CD4-positive, alpha-beta T cell (primary cell): ENCODE results near the gene HBS1L. TPM values are rescaled to one million over a fixed set of nuclear protein-coding genes. Genes with fewer than 3 reads are reported as not detected.

ENCODE experiments used
- ATAC-seq: fragments of 200-7000 bp; cut with Tn5 transposase; one replicate; pipeline ENCODE4 v1.10.0; 2022; ENCODE audit warnings: mild to moderate bottlenecking; ENCODE audit not compliant: poor library complexity
- CTCF ChIA-PET: fragments of 350-600 bp; sonication (Branson Sonifier 250); formaldehyde crosslinking; loops from one replicate; lab custom pipeline; 2021; ENCODE audit warnings: antibody characterized with exemption, inconsistent platforms; lab: Charles Lee
- POLR2A ChIA-PET: fragments of 350-600 bp; sonication (Branson Sonifier 250); formaldehyde crosslinking; loops from one replicate; lab custom pipeline; 2021; ENCODE audit warnings: antibody characterized with exemption, inconsistent platforms; lab: Charles Lee
- DNase-seq, 14 experiments: peaks; one replicate each; pipeline ENCODE4 v3.0.0-alpha.2; 2013 to 2020; ENCODE audit warnings: mixed read lengths in 2 of 14
- H3K27ac ChIP-seq, 2 donors: one replicate each; pipeline versions ENCODE4 v1.5.1 to v1.7.0; 2013; ENCODE audit warnings: low read length in 2 of 2, low read depth in 1 of 2, mild to moderate bottlenecking in 1 of 2
- H3K27me3 ChIP-seq, 2 experiments: 1 replicate in 1 of 2; 2 replicates in 1 of 2; pipeline versions ENCODE4 v1.6.1 to v1.7.0; 2013; ENCODE audit warnings: low read length in 2 of 2, control low read depth in 1 of 2, mild to moderate bottlenecking in 1 of 2, moderate library complexity in 1 of 2; ENCODE audit not compliant: insufficient read depth in 2 of 2, control insufficient read depth in 1 of 2
- H3K36me3 ChIP-seq: one replicate; pipeline ENCODE4 v1.6.1; 2013; ENCODE audit warnings: low read length, control low read depth; ENCODE audit not compliant: insufficient read depth
- H3K4me1 ChIP-seq: one replicate; pipeline ENCODE4 v1.6.1; 2013; ENCODE audit warnings: low read length, control low read depth; ENCODE audit not compliant: insufficient read depth
- H3K4me3 ChIP-seq: one replicate; pipeline ENCODE4 v1.5.1; 2013; ENCODE audit warnings: mild to moderate bottlenecking, low read length, moderate library complexity
- H3K9me3 ChIP-seq, 2 experiments: 1 replicate in 1 of 2; 2 replicates in 1 of 2; pipeline versions ENCODE4 v1.6.1 to v1.7.0; 2013; ENCODE audit warnings: low read length in 2 of 2, mild to moderate bottlenecking in 2 of 2, control low read depth in 1 of 2, moderate library complexity in 1 of 2; ENCODE audit not compliant: control insufficient read depth in 1 of 2, insufficient read depth in 1 of 2
- H3K27ac Mint-ChIP-seq: one replicate; pipeline ENCODE4 v1.8.0; 2020; ENCODE audit warnings: mixed read lengths
- H3K27me3 Mint-ChIP-seq: one replicate; pipeline ENCODE4 v1.8.0; 2021; ENCODE audit warnings: mixed read lengths
- H3K36me3 Mint-ChIP-seq: one replicate; pipeline ENCODE4 v1.8.0; 2021; ENCODE audit warnings: low read depth, mixed read lengths
- H3K4me1 Mint-ChIP-seq: one replicate; pipeline ENCODE4 v1.8.0; 2021; ENCODE audit warnings: low read depth, mixed read lengths
- H3K4me3 Mint-ChIP-seq: one replicate; pipeline ENCODE4 v1.8.0; 2020; ENCODE audit warnings: mild to moderate bottlenecking, mixed read lengths
- H3K9me3 Mint-ChIP-seq: one replicate; pipeline ENCODE4 v1.8.0; 2020; ENCODE audit warnings: mixed read lengths
- CTCF ChIP-seq: fragments of 200-600 bp; IDR thresholded peaks from one replicate; pipeline ENCODE4 v1.8.0; 2022; ENCODE audit warnings: antibody characterized with exemption, mild to moderate bottlenecking
- intact Hi-C, 2 experiments: fragments of 100-400 bp; cut with DNase I in 1 of 2; cut with micrococcal nuclease in 1 of 2; formaldehyde crosslinking; loops; one replicate each; pipeline versions ENCODE4 v1.15.1 to v1.9.0; 2023 to 2025; cut with DNase I, micrococcal nuclease
- total RNA-seq, 174 experiments: library from RNA in 2 of 174; stranded (reverse) in 2 of 174; gene quantifications; one replicate each; pipeline ENCODE4 v1.2.3 and lab custom pipeline; 2021 to 2026

The HBS1L gene
- total RNA-seq, 2 experiments from 2014 or later: 106 to 117 TPM

- Histone ChIP-seq H3K27ac (no peak overlapping the region), H3K9me3 (peaks cover 9 to 15% of the 10 kb centered on the region in 2 experiments), H3K36me3 (no peaks in the 10 kb centered on the region), H3K4me1 (peaks cover 25% of the 10 kb centered on the region), H3K27me3 (no peaks in the 10 kb centered on the region), H3K4me3 (no peak overlapping the region)
- Mint-ChIP-seq H3K9me3 (peaks cover 9% of the 10 kb centered on the region), H3K36me3 (peaks cover 28% of the 10 kb centered on the region), H3K4me3 (peak overlapping the region; percentile 5), H3K4me1 (peaks cover 51% of the 10 kb centered on the region), H3K27me3 (no peaks in the 10 kb centered on the region), H3K27ac (peak overlapping the region; percentile 8)
- intact Hi-C loops: no loop called here
- ChIA-PET CTCF (interaction anchor here (0.7 to 4.7 kb wide), 4 partner anchors 15 to 100 kb away, joined by 3 to 20 read pairs (median 3); no protein-coding TSS in a partner anchor), POLR2A (interaction anchor here (0.6 to 5.6 kb wide), 5 partner anchors 10 to 99 kb away, joined by 4 to 57 read pairs (median 21); partner anchors contain the start of gene HBS1L)
- no peak for ATAC-seq
- no peak for DNase-seq
- no peak for TF ChIP-seq CTCF
Measured at GRCh38 chr6:135084001-135084915, 29.6 kb upstream of the HBS1L start.

GRCh38 chr6:135081966-135082365 is 27.3 kb upstream of the HBS1L start:
- no peak overlapping the region for H3K27ac Mint-ChIP-seq
- no peak overlapping the region for H3K4me3 ChIP-seq
- ATAC-seq: no peak
- no peaks in the 10 kb centered on the region for H3K27me3 Mint-ChIP-seq
- no peak overlapping the region for H3K27ac ChIP-seq
- H3K27me3 ChIP-seq: no peaks in the 10 kb centered on the region
- peaks cover 9 to 15% of the 10 kb centered on the region in 2 experiments for H3K9me3 ChIP-seq
- intact Hi-C loops: loop anchor here in 1 of 2 experiments (2.0 kb wide), 1 partner anchor 25 kb away; no protein-coding TSS in a partner anchor
- no peak for DNase-seq
- no peak overlapping the region for H3K4me3 Mint-ChIP-seq
- no peak for TF ChIP-seq CTCF
- peaks cover 9% of the 10 kb centered on the region for H3K9me3 Mint-ChIP-seq
- ChIA-PET CTCF (no interaction called here), POLR2A (no interaction called here)
- H3K36me3 ChIP-seq: no peaks in the 10 kb centered on the region
- H3K4me1 ChIP-seq: peaks cover 6% of the 10 kb centered on the region
- peaks cover 28% of the 10 kb centered on the region for H3K4me1 Mint-ChIP-seq
- H3K36me3 Mint-ChIP-seq: peaks cover 28% of the 10 kb centered on the region

- Histone ChIP-seq H3K4me3 (no peak overlapping the region), H3K9me3 (no peaks in the 10 kb centered on the region), H3K27me3 (no peaks in the 10 kb centered on the region), H3K4me1 (no peaks in the 10 kb centered on the region), H3K27ac (no peak overlapping the region), H3K36me3 (no peaks in the 10 kb centered on the region)
- CTCF ChIA-PET: no interaction called here
- DNase-seq: no peak
- peak; percentile 37 for TF ChIP-seq CTCF
- Mint-ChIP-seq H3K4me3 (no peak overlapping the region), H3K27ac (no peak overlapping the region), H3K9me3 (no peaks in the 10 kb centered on the region), H3K27me3 (no peaks in the 10 kb centered on the region), H3K4me1 (peaks cover 10% of the 10 kb centered on the region), H3K36me3 (no peaks in the 10 kb centered on the region)
- intact Hi-C loops: no loop called here
- POLR2A ChIA-PET: interaction anchor here (1.2 to 2.8 kb wide), 3 partner anchors 12 to 54 kb away, joined by 3 to 12 read pairs (median 4); partner anchors contain the start of gene HBS1L
- no peak for ATAC-seq
Measured at GRCh38 chr6:135075018-135075417, 20.4 kb upstream of the HBS1L start.
